HT1080 (cell line): Measurements from ENCODE around the gene PDGFA. TPM values are rescaled to one million over a fixed set of nuclear protein-coding genes. Genes with fewer than 3 reads are reported as not detected.
A peak's percentile ranks its signal among the peaks of the same experiment; 100 is the strongest.

Source experiments
- DNase-seq: peaks from one replicate; pipeline ENCODE4 v3.0.0-alpha.2; 2015; ENCODE audit warnings: low read depth
- total RNA-seq: library from RNA; depleted of rRNA; stranded (reverse); fragments of >200 nt; shearing (Covaris generic); gene quantifications from 2 replicates; pipeline ENCODE4 v1.2.3, GENCODE V29; 2014

The PDGFA gene
- total RNA-seq, 1 experiment from 2014 or later, result 23.1 TPM

DNA sequence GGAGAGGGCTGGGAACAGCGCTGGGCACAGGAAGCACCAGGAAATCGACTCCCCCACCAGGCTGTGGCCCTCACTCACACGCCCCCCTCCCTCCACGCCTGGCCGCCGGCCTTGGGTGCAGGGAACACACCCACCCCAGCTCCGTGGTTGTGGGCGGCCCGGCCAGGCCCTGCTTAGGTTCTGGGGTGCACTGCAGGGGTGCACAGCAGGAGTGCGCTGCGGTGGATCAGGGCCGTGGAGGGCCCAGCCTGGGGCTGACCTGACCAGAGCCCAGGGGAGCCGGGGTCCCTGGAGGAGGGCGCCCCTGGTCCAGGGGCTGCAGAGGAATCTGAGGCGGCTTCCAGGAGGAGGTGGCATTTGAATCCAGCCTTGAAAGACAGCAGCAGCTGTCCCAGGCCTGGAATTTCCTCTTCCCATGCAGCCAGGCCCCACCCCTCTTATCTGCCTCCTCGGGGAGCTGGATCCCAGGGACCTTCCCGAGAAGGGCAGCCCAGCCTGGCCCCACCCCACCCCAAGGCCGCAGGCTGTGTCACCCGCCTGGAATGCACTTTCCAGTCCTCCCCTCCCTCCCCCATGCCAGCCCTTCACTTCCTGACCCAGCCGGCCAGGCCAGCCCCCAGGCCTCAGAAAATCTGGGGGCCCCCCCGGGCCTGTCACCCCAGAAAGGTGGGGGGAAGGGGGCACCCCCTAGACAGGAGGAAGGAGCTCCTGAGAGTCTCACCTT, 18.4 kb upstream of the PDGFA start:
- DNase-seq, result peak; percentile 93

DNA sequence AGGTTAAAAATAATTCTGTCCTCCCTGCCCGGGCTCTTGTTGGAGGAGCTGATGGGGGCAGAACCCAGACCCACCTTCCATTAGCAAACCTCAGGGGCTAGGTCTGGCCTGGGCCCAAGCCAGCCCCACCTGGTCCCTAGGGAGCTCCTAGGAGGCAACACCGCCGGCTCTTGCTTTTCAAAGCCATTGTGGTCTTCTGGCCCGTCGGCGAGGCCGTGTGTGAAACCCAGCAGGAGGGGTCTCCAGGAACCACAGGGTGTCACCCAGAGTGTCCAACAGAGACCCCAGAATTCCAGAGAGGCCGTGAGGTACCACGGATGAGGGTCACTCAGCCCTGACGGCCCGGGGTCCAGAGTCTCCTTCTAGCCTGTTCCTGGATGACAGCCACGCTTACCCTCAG, 16.6 kb upstream of the PDGFA start:
- no peak for DNase-seq

DNA sequence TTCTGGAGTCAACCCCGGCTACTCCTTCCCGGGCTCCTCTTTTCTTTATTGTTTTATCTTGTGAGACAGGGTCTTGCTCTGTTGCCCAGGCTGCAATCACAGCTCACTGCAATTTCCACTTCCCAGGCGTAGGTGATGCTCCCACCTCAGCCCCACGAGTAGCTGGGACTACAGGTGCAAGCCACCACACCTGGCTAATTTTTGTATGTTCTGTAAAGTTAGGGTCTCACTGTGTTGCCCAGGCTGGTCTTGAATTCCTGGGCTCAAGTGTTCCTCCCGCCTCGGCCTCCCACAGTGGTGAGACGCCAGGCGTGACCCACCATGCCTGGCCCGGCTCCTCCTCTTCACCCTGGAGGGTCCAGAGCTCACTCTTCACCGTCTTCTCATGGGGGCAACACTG, 15.3 kb upstream of the PDGFA start:
- DNase-seq, result no peak

DNA sequence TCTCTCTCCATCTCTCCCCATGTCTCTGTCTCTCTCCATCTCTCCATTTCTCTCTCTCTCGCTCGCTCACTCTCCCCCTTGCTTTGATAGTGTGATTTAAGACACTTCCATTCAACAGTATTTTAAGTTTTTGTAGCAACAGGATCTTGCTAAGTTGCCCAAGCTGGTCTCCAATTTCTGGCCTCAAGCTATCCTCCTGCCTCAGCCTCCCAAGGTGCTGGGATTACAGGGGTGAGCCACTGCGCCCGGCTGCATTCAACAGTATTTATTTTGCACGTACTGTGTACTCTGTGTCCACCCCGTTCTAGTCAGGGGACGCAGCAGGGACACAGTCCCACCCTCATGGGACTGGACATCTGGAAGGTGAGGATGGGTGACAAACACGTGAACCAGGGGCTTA, 14.4 kb upstream of the PDGFA start:
- DNase-seq, result no peak

DNA sequence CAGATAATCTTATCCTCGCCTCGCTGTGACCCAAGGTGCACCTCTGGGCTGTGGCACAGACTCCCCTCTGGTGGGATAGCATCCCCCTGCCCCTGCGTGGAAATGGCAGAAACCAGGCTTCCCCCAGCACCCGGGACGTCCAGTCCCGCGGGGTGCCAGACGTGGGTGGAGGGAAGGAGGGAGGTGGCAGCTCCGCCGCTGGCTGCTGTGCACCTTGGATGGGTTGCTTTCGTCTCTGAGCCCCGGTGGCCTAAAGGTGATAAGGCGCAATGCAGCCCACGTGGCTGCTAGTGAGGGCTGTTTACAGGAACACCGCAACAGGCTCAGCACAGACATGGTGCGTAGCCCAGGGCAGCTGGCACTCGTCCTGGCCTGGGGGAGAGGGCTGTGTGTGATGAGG, 13.6 kb upstream of the PDGFA start:
- DNase-seq, result no peak

DNA sequence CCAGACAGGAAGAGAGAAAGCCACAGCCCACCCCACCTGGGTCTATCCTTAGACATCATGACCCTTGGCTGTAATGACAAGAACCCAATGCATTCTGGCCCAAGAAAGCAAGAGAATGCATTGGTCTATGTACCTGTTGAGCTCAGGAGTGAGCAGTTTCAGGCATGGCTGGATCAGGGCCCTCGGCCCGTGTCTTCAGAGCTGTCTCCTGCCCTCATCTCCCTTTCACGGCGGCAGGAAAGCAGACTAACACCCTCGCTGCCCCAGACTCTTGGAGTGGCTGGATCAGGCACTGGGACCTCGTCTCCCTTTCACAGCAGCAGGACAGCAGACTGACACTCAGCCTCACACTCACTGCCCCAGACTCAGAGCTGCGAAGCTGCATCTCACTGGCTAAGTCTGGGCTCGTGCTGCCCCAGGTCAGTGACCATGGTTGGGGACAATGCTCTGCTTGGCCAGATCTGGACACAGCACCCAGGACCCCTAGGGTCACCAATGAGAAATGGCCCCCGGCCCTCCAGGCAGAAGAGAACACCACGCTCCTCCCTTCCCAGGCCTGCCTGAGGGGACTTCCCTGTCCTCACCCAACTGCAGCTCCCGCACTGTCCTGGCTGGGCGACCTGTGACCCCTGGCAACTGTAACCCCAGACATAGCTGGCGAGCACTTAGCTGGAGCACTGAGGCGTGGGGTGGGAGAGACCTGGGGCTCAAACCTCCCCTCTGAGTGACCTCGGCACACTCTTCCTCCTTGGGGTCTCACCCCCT, 12.9 kb upstream of the PDGFA start:
- DNase-seq, result no peak

DNA sequence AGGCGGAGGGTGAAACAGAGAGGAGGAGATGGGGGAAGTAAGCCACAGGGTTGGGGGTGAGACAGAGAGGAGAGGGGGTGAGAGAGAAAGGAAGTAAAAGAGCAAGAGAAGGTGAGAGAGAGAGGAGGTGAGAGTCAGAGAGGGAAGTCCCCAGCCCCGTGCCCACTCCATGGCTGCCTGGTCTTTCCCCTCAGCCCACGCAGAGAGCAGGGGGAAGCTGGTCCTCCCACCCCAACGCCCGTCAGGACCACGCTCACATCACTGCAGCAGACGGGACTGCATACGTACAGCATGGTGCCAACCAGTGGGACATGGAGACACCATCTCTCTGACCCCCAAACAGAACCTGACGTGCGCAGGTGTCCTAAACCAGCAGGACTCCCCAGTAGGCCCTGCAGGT, 12.1 kb upstream of the PDGFA start:
- no peak for DNase-seq

DNA sequence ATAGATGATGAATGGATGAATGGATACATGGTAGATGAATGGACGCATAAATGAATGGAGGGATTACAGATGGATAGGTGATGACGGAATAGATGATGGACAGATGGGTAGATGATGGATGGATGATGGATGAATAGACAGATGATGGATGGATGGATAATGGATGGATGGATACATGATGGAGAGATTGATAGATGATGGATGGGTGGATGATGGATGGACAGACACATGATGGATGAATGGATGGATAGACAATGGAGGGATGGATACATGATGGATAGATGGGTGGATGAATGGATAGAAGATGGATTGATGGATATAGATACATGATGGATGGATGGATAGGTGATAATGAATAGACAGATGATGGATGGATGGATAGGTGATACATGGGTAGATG, 8.8 kb upstream of the PDGFA start:
- no peak for DNase-seq

DNA sequence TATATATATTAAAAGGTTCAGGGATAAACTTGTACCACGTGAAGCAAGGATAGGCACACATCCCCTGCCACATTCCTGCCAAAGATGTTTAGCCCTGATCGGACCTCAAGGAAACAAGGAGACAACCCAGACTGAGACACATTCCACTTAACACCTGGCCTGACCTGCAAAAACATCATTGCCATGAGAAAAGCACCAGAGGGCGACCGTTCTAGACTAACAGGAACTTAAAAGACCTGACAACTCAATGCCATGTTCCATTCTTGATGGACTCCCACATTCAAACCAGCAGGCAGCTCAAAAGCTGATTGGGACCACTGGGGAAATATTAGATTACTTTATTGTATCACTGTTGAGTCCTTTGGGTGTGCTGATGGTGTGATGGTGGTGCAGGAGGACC, 8.1 kb upstream of the PDGFA start:
- no peak for DNase-seq

DNA sequence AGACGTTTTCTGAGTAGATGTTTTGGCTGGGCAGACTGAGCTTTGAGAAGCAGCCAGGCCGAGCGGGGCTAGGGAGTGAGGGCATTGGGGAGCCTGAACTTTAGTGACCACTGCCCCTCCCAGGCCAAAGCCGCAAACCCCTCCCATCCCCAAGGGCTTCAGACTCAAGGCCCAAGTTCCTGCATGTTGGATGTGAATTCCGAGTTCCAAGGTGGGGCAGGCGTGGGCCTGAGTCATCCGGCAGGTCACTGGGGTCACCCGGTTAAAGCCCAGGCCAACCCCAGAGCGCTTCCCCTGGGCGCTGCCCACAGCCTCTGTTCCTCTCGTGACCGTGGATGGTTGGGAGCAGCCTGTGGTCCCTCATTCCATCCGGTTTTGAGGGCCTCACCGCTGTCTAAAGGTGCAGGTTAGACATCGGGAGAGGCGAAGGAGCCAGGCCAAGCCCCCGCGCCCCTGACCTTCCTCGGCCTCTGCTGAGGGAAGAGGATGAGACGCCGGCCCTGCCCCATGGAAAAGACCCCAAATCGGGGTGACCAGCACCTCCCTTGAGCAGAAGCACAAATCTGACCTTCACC, 6.9 kb upstream of the PDGFA start:
- DNase-seq, result no peak

DNA sequence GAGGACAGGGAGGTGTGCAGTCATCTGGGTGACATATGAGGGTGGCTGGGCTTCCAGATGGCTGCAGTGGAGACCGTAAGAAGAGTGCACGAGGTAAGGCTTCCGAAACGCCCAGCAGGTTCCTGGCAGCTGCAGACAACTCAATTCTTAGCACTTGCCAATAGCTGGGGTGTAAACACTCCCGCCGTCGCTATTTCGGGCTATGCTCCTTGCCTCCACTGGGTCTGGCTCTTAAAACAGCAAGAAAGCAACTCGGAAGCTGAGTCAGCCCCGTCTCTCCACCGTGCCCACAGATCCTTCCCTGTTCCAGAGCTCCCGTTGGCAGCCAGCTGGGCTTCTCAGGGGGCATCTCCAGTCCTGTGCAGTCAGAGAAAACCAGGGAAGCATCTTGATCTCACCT, 6.1 kb upstream of the PDGFA start:
- DNase-seq, result peak; percentile 59

DNA sequence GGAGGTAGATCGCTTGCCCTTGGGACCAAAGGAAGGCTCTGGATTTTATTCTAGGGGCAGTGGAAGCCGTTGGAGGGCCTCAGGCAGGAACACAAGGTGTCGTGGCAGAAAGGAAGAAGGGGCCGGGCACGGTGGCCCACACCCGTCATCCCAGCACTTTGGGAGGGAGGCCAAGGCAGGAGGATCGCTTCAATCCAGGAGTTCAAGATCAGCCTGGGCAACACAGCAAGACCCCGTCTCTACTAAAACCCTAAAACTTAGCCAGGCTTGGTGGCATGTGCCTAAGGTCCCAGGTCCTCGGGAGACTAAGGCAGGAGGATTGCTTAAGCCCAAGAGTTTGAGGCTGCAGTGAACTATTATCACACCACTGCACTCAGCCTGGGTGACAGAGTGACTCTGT, 5.2 kb upstream of the PDGFA start:
- no peak for DNase-seq

DNA sequence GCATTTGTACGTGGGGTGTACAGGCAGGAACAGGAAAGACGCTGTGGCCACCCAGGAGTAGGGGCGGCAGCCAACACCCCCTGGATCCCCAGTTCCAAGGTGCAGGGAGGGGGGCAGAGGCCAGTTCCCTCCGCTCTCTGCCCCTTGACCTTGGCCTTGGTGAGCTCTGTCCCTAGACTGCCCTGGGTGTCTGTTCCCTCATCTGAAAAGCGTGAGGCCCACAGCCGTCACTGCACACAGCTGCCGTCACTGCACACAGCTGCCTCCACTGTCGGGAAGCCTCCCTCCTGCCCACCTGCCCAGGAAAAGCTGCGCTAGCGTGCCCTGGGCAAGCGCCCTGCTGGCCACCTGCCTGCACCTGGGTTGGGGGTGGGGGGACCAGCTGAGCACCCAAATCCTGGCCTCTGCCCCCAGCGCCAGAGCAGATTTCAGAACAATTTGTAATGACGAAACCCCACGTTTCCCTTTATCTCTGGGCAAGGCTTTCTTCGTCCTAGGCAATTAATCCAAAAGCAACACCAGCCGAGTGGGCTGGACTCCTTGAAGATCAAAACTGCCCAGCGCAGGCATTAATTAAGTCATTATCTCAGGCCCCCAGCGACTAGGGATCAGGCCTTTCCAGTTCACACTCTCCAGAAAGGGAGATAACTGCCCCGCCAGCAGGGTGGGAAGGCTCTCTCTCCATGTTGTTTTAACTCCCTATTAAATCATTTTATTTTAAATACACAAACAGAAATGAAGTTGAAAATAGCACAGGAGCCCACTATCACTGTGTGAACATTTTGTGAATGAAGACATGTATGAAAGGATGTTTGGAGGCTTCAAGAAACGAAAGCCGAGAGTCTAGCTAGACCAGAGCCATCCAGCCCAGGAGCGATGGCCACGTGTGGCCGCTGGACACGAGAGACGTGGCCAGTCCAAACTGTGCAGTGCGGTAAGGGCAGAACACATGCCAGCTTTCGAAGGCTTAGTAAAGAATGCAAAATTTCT, 4.0 kb upstream of the PDGFA start:
- DNase-seq, result no peak

DNA sequence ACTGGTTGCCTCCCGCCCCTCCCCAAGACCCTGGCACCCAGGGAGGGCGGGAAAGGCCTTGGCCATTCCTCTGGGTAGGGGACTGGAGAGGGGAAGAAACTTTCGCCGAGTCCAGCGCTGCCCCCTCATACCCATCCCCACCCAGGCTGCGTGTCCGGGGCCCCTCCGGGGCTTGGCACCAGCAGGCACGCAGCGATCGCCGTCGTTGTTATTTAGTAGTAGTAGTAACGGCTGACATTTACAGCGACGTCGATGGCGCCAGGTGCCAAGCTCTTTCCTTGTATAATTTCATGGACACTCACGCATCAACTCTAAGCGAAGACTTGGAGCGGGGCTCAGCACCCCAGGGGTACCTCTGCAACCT, 3.3 kb upstream of the PDGFA start:
- DNase-seq, result no peak

DNA sequence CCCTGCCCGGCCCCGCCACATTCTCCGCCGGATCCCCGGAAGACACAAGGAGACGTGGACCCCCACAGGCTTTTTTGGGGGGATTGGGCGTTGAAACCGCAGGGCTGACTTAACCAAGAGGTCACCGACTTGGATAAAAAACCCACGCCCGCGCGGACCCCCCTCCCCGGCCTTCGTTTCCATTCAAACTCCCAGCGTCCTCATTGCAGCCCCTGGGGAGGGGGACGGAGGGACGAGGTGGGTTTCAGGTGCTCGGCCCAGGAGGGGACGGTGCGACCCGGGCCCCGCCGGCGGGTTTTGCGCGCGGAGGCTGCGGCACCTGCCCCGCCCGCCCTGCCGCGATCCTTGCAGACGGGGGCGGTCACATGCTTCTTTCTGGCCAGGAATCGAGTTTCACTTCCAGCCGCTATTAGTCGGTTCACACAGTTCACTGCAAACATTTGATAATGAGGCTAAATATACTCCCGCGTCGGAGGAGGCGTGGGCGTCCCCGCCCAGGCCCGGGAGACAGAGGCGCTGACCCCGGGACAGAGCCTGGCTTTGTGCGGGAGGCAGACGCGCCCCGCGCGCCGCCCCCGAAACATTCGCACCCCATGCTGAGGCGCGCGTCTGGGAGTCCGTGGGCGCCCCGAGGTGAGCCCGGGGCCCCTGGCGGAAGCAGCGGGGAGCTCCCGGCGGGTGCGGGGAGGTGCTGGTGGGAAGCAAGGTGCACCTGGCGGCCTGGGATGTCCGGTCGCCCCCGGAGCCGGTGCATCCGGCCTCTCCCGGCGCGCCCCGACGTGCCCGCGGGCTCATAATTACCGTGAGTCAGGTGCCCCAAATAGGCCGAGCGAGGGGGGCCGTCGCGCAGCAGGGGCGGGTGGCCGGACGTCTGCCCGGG, 2.7 kb upstream of the PDGFA start:
- no peak for DNase-seq

DNA sequence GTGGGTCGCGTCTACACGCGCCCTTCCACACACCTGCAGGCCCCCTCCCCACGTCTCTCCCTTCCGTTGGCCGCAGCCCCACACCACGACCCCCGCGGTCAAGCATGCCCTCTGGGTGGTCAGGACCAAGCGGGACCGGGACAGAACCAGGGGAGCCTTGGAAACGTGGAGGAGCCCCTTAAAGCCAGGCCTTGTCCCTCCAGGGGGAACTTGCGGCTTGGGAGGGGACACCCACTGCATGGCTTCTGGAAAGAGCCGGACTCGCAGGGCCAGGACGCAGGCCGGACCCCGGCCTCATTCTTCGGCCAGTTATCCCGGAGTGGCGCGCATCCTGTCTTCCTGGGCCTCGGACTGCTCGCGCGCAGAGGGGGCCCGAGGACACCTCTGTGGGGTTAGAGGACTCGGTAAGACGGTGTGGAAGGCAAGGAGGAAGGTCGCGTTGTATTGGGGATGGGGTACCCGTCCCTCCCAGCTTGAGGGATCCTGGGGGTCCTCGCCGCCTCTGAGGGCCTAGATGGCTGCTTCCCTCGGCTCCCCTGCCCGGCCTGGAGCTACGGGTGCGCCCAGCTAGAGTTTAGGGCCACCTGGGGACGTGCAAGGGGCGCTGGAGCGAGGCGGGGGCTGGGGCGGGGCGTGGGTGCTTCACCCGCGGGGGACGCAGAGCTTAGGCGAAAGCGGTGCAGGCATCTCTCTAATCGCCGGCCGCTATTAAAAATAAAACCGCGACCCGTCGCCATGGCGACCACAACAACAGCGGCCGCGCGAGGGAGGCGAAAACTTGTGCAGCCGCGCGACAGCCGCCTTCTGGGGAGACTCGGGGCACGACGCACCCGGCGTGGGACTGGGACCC, 1.8 kb upstream of the PDGFA start:
- no peak for DNase-seq

DNA sequence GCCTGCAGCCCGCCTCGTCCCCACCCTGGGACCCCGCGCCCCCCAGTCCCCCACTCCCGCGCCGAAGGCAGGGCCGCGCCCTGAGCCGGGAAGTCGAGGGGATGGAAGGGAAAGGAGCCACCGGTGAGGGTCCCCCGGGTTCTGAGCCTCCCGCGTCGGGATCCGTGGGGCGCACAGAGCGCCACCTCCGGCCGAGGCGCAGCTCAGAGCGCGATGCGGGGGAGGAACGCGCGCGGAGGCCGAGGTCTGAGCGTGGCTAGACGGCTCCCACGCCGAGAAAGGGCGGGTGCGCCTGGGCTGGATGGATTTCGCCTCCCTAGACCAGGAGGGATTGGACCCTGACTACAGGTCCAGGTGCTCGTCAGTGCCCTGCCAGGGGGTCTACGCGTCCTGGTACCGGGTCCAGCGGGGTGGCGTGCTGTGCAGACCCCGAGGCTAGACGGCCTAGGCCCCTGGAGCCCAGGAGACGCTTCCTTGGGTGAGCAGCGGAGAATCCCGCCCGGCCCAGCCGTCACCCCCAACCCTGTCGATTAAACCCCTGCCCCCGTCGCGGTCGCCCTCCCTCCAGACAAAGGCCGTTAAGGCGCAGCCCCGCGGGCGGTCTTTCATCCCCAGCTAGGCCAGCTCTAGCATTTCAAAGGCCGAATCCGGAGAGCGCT, 986 bp upstream of the PDGFA start:
- no peak for DNase-seq

DNA sequence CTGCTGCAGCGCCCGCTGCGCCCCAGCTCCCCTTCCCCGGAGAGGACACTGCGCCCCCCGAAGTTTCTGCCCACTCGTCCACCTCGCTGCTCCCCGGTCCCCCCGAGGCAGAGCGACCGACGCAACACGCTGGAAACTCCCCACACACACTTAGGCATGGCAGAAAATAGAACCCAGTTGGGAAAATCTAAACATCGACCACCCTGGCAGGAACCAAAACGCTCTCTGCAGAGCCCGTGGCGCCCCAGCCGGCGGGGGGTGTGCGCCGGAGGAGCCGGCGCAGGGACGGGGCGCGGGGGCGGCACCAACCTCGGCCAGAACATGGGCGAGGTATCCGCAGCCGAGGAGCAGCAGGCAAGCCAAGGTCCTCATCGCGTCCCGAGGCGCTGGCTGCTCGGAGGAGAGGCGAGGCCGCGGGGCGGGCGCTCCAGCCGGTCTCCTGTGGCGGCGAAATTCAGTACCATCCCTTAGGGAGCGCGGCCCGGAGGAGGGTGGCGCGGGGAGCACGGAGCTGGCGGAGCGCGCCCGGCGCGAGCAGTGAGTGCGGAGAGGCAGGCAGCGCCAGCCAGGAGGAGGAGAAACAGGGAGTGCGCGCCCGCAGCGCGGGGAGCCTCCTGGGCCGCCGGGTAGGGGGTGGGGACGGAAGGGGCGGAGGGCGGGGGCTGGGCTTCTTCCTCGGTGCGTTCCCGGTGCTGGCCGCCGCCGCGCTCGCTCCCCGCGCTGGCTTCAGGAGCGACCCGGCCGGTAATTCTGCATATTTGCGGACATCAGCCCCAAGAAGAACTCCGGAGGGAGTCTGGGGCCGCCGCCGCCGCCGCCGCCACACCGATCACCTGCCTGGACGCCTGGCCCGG, 789 bp downstream of the PDGFA start:
- peak; percentile 69 for DNase-seq
